GM18505 (cell line): ENCODE data around the gene SLC6A11.

ENCODE experiments used
- ATAC-seq: cut with Tn5 transposase; IDR thresholded peaks from one replicate; pipeline ENCODE4 v1.9.1; 2021; ENCODE audit not compliant: unreplicated experiment
- POLR2A ChIP-seq: IDR thresholded peaks from 4 replicates; pipeline ENCODE4 v1.6.1; 2011; ENCODE audit warnings: borderline replicate concordance; ENCODE audit not compliant: insufficient read depth, insufficient read length; ENCODE audit errors: extremely low read depth

Gene SLC6A11

GRCh38 chr3:10869460-10869859, 53.4 kb downstream of the SLC6A11 start:
- ATAC-seq: no peak
- no peak for TF ChIP-seq POLR2A

- ATAC-seq: no peak
- TF ChIP-seq POLR2A: no peak
These were observed 54.3 kb downstream of the SLC6A11 start for GRCh38 chr3:10870296-10870695.

GRCh38 chr3:10873415-10873814, 57.4 kb downstream of the SLC6A11 start:
- ATAC-seq: no peak
- TF ChIP-seq POLR2A: no peak

GRCh38 chr3:10875914-10876313, 59.9 kb downstream of the SLC6A11 start:
- no peak for TF ChIP-seq POLR2A
- ATAC-seq: no peak

- TF ChIP-seq POLR2A: no peak
- ATAC-seq: no peak
These were observed 60.6 kb downstream of the SLC6A11 start for GRCh38 chr3:10876661-10877060.

GRCh38 chr3:10882851-10883250, 66.8 kb downstream of the SLC6A11 start:
- ATAC-seq: no peak
- TF ChIP-seq POLR2A: no peak

GRCh38 chr3:10883478-10884234, 67.6 kb downstream of the SLC6A11 start:
- no peak for TF ChIP-seq POLR2A
- no peak for ATAC-seq

GRCh38 chr3:10887015-10887414, 71.0 kb downstream of the SLC6A11 start:
- no peak for TF ChIP-seq POLR2A
- ATAC-seq: no peak

GRCh38 chr3:10888518-10889090, 72.6 kb downstream of the SLC6A11 start:
- no peak for TF ChIP-seq POLR2A
- no peak for ATAC-seq

- no peak for ATAC-seq
- TF ChIP-seq POLR2A: no peak
These were observed 73.4 kb downstream of the SLC6A11 start for GRCh38 chr3:10889206-10889960.

GRCh38 chr3:10890665-10891064, 74.6 kb downstream of the SLC6A11 start:
- no peak for ATAC-seq
- TF ChIP-seq POLR2A: no peak

- no peak for ATAC-seq
- TF ChIP-seq POLR2A: no peak
These were observed 76.6 kb downstream of the SLC6A11 start for GRCh38 chr3:10892622-10893021.

GRCh38 chr3:10901296-10901945, 85.4 kb downstream of the SLC6A11 start:
- no peak for TF ChIP-seq POLR2A
- no peak for ATAC-seq
